HCT116 (cell line): Measurements from ENCODE around the gene EPHA6. TPM values are rescaled to one million over a fixed set of nuclear protein-coding genes. Genes with fewer than 3 reads are reported as not detected.

Experiments
- ATAC-seq: fragments of 200-7000 bp; cut with Tn5 transposase; 2 replicates; pipeline ENCODE4 v1.9.1; 2020; ENCODE audit warnings: mild to moderate bottlenecking, moderate library complexity
- BruUV-seq: library from RNA; stranded (reverse); fragments of 400-500 nt; replicated peaks from 2 replicates; lab custom pipeline; 2021; lab: Mats Ljungman, UMichigan
- CTCF ChIA-PET: fragments of 300-600 bp; sonication (Branson Sonifier 250); formaldehyde crosslinking; loops from one replicate; lab custom pipeline; 2021; ENCODE audit warnings: antibody characterized with exemption; lab: Charles Lee
- POLR2A ChIA-PET: fragments of 300-600, 350-600 bp; sonication (Branson Sonifier 250); formaldehyde crosslinking; loops from one replicate; lab custom pipeline; 2021; ENCODE audit warnings: antibody characterized with exemption; lab: Charles Lee
- RAD21 ChIA-PET, 2 experiments: fragments of 300-600 bp; sonication (Branson Sonifier 250); formaldehyde crosslinking; loops; one replicate each; lab custom pipeline; 2023; ENCODE audit warnings: low total read pairs in 2 of 2; ENCODE audit not compliant: uncharacterized antibody in 2 of 2, unreplicated experiment in 2 of 2, low non-redundant PET in 1 of 2; lab: Charles Lee
- DNase-seq: peaks from one replicate; pipeline ENCODE4 v3.0.0-alpha.2; 2010; ENCODE audit warnings: low read depth, low spot score
- H2AFZ ChIP-seq: fragments of 200-600 bp; shearing (Covaris generic), sonication (generic); 2 replicates; pipeline ENCODE4 v1.6.1; 2017; ENCODE audit warnings: low read depth, mixed run types, mixed read lengths, antibody characterized with exemption, low read length; ENCODE audit not compliant: poor library complexity, severe bottlenecking
- H3K27ac ChIP-seq: 2 replicates; pipeline ENCODE4 v1.5.1; 2012; ENCODE audit warnings: low read depth, low read length
- H3K27me3 ChIP-seq: fragments of 200-600 bp; sonication (generic); 2 replicates; pipeline ENCODE4 v1.6.1; 2016; ENCODE audit warnings: mixed run types, low read length, mixed read lengths; ENCODE audit not compliant: insufficient read depth
- H3K36me3 ChIP-seq, 2 experiments: fragments of 200-500 bp in 1 of 2; fragments of 200-600 bp in 1 of 2; sonication (Bioruptor generic) in 1 of 2; sonication (generic) in 1 of 2; 2 replicates each; pipeline versions ENCODE4 v1.5.1 to v1.6.1; 2014 to 2016; ENCODE audit warnings: low read length in 2 of 2, inconsistent platforms in 1 of 2, mixed read lengths in 1 of 2, mixed run types in 1 of 2; ENCODE audit not compliant: insufficient read depth in 2 of 2, control insufficient read depth in 1 of 2
- H3K4me1 ChIP-seq, 2 experiments: fragments of 200-600 bp in 1 of 2; sonication (generic) in 1 of 2; 2 replicates each; pipeline versions ENCODE4 v1.5.1 to v1.6.1; 2012 to 2017; ENCODE audit warnings: low read length in 2 of 2, inconsistent platforms in 1 of 2, mild to moderate bottlenecking in 1 of 2, mixed read lengths in 1 of 2, mixed run types in 1 of 2, moderate library complexity in 1 of 2; ENCODE audit not compliant: insufficient read depth in 2 of 2, control insufficient read depth in 1 of 2
- H3K4me2 ChIP-seq: fragments of 200-600 bp; sonication (generic); 2 replicates; pipeline ENCODE4 v1.6.1; 2017; ENCODE audit warnings: mixed run types, low read length, mixed read lengths
- H3K4me3 ChIP-seq, 2 experiments: fragments of 200-600 bp in 1 of 2; sonication (generic) in 1 of 2; replicated peaks in 1 of 2; 2 replicates each; pipeline ENCODE4 v1.5.1; 2011 to 2016; ENCODE audit warnings: low read length in 2 of 2, control low read depth in 1 of 2, low read depth in 1 of 2, mild to moderate bottlenecking in 1 of 2, mixed read lengths in 1 of 2, mixed run types in 1 of 2
- H3K79me2 ChIP-seq: fragments of 200-600 bp; sonication (generic); 2 replicates; pipeline ENCODE4 v1.6.1; 2017; ENCODE audit warnings: mild to moderate bottlenecking, mixed run types, low read length, moderate library complexity, mixed read lengths; ENCODE audit not compliant: insufficient read depth
- H3K9ac ChIP-seq: fragments of 200-600 bp; sonication (generic); 2 replicates; pipeline ENCODE4 v1.6.1; 2016; ENCODE audit warnings: low read length, mixed read lengths
- H3K9me2 ChIP-seq: fragments of 200-600 bp; sonication (generic), shearing (Covaris generic); 2 replicates; pipeline ENCODE4 v1.6.1; 2017; ENCODE audit warnings: mixed run types, mild to moderate bottlenecking, moderate library complexity; ENCODE audit not compliant: insufficient read depth
- H3K9me3 ChIP-seq, 2 experiments: fragments of 200-500 bp in 1 of 2; fragments of 200-600 bp in 1 of 2; sonication (Bioruptor generic) in 1 of 2; sonication (generic) in 1 of 2; 2 replicates each; pipeline ENCODE4 v1.6.1; 2014 to 2017; ENCODE audit warnings: low read length in 2 of 2, mixed read lengths in 2 of 2, inconsistent platforms in 1 of 2, low read depth in 1 of 2, mild to moderate bottlenecking in 1 of 2, mixed run types in 1 of 2, moderate library complexity in 1 of 2; ENCODE audit not compliant: control insufficient read depth in 1 of 2, insufficient read depth in 1 of 2
- H4K20me1 ChIP-seq: fragments of 200-600 bp; sonication (generic), shearing (Covaris generic); 2 replicates; pipeline ENCODE4 v1.6.1; 2017; ENCODE audit warnings: mixed run types, mild to moderate bottlenecking, moderate library complexity; ENCODE audit not compliant: insufficient read depth
- CBX3 ChIP-seq: IDR thresholded peaks from 2 replicates; pipeline ENCODE4 v1.6.1; 2012; ENCODE audit warnings: low read depth
- EGR1 ChIP-seq: IDR thresholded peaks from 2 replicates; pipeline ENCODE4 v1.6.1; 2012; ENCODE audit warnings: low read depth
- EZH2phosphoT487 ChIP-seq: fragments of 200-600 bp; IDR thresholded peaks from 2 replicates; pipeline ENCODE4 v1.6.1; 2018; ENCODE audit warnings: antibody characterized with exemption, borderline replicate concordance
- FOSL1 ChIP-seq: IDR thresholded peaks from 2 replicates; pipeline ENCODE4 v1.6.1; 2012; ENCODE audit warnings: low read depth
- POLR2AphosphoS5 ChIP-seq: IDR thresholded peaks from 2 replicates; pipeline ENCODE4 v1.6.1; 2011; ENCODE audit warnings: mild to moderate bottlenecking, low read depth, low read length, moderate library complexity
- RAD21 ChIP-seq: IDR thresholded peaks from 2 replicates; pipeline ENCODE4 v1.6.1; 2012; ENCODE audit warnings: low read depth, mild to moderate bottlenecking
- SIN3A ChIP-seq: IDR thresholded peaks from 2 replicates; pipeline ENCODE4 v1.6.1; 2012; ENCODE audit warnings: low read depth
- TCF7L2 ChIP-seq: IDR thresholded peaks from 2 replicates; pipeline ENCODE4 v1.7.0; 2011; ENCODE audit warnings: borderline replicate concordance, inconsistent platforms; ENCODE audit not compliant: insufficient read depth, insufficient read length; ENCODE audit errors: extremely low read depth
- ZFX ChIP-seq: fragments of 450-650 bp; IDR thresholded peaks from 2 replicates; pipeline ENCODE4 v1.6.1; 2017
- ZNF274 ChIP-seq: fragments of 200-500 bp; sonication (Bioruptor generic); IDR thresholded peaks from 2 replicates; pipeline ENCODE4 v1.6.1; 2014; ENCODE audit warnings: mild to moderate bottlenecking, low read depth, low read length, inconsistent platforms
- intact Hi-C: fragments of 100-400 bp; cut with micrococcal nuclease; formaldehyde crosslinking; loops from 2 replicates; pipeline ENCODE4 v1.10.0; 2022
- total RNA-seq: library from RNA; stranded (reverse); gene quantifications from one replicate; pipeline ENCODE4 v1.2.1, GENCODE V29; 2021; ENCODE audit not compliant: unreplicated experiment
- TF ChIP-seq, protein P1 (sequence below), 3 experiments: fragments of 200-600 bp in 1 of 3; sonication (generic) in 1 of 3; IDR thresholded peaks in 2 of 3; conservative IDR thresholded peaks in 1 of 3; 2 replicates each; pipeline ENCODE4 v1.5.1; 2012 to 2017; ENCODE audit warnings: low read depth in 2 of 3, low read length in 2 of 3, antibody characterized with exemption in 1 of 3, borderline replicate concordance in 1 of 3, control low read depth in 1 of 3, mild to moderate bottlenecking in 1 of 3, mixed read lengths in 1 of 3, mixed run types in 1 of 3, moderate library complexity in 1 of 3; ENCODE audit not compliant: insufficient read depth in 1 of 3
- TF ChIP-seq, protein P2 (sequence below): IDR thresholded peaks from 2 replicates; pipeline ENCODE4 v1.6.1; 2011; ENCODE audit warnings: mild to moderate bottlenecking, low read length, moderate library complexity; ENCODE audit not compliant: insufficient replicate concordance; ENCODE audit errors: extremely low read depth

EPHA6 gene
- total RNA-seq, 1 experiment from 2014 or later, result not detected

DNA sequence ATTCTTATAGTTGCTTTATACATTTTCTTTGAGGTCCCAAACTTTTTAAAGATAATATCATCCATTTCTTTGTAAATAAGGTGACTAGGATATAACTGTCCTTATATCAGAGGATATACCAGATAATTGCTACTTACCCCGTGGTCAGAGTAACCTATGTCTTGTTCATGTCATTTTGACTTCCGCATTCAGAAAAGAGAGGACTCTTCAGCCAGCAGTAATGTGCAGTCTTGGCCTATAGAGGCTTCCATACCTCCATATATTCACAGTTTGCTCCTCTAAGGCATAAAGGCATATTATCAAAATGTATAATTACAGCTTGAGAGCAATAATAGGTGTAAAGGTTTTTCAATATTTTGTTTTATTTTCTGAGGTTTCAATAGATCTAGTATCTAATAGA, 38.5 kb downstream of the EPHA6 start:
- no peaks in the 10 kb centered on the region for H3K9me2 ChIP-seq
- DNase-seq (no peak), ATAC-seq (no peak)
- ChIA-PET POLR2A (no interaction called here), RAD21 (no interaction called here), CTCF (no interaction called here)
- no peak overlapping the region for H2AFZ ChIP-seq
- TF ChIP-seq EGR1 (no peak), POLR2AphosphoS5 (no peak), EZH2phosphoT487 (no peak), ZNF274 (no peak), SIN3A (no peak), RAD21 (no peak), CBX3 (no peak), ZFX (no peak), FOSL1 (no peak)
- TF ChIP-seq, protein P1, sequence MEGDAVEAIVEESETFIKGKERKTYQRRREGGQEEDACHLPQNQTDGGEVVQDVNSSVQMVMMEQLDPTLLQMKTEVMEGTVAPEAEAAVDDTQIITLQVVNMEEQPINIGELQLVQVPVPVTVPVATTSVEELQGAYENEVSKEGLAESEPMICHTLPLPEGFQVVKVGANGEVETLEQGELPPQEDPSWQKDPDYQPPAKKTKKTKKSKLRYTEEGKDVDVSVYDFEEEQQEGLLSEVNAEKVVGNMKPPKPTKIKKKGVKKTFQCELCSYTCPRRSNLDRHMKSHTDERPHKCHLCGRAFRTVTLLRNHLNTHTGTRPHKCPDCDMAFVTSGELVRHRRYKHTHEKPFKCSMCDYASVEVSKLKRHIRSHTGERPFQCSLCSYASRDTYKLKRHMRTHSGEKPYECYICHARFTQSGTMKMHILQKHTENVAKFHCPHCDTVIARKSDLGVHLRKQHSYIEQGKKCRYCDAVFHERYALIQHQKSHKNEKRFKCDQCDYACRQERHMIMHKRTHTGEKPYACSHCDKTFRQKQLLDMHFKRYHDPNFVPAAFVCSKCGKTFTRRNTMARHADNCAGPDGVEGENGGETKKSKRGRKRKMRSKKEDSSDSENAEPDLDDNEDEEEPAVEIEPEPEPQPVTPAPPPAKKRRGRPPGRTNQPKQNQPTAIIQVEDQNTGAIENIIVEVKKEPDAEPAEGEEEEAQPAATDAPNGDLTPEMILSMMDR (IDR thresholded peaks at IDR 0.05 in 2 of 3, conservative IDR thresholded peaks at IDR 0.05 in 1 of 3; ENCODE audit: borderline replicate concordance in 1 of 3, insufficient read depth in 1 of 3, low read depth in 2 of 3, low read length in 2 of 3), result no peak
- no peaks in the 10 kb centered on the region for H3K4me1 ChIP-seq
- no peaks in the 10 kb centered on the region for H4K20me1 ChIP-seq
- intact Hi-C loops, result no loop called here
- BruUV-seq, result no TSS peak
- H3K79me2 ChIP-seq, result no peaks in the 10 kb centered on the region
- H3K4me3 ChIP-seq, result no peak overlapping the region
- H3K27me3 ChIP-seq, result no peaks in the 10 kb centered on the region
- H3K27ac ChIP-seq, result no peak overlapping the region
- no peaks in the 10 kb centered on the region for H3K36me3 ChIP-seq
- peaks cover 7 to 9% of the 10 kb centered on the region in 2 experiments; a peak in 2 of 4 replicates for H3K9me3 ChIP-seq
- H3K9ac ChIP-seq, result no peak overlapping the region
- H3K4me2 ChIP-seq, result no peak overlapping the region

DNA sequence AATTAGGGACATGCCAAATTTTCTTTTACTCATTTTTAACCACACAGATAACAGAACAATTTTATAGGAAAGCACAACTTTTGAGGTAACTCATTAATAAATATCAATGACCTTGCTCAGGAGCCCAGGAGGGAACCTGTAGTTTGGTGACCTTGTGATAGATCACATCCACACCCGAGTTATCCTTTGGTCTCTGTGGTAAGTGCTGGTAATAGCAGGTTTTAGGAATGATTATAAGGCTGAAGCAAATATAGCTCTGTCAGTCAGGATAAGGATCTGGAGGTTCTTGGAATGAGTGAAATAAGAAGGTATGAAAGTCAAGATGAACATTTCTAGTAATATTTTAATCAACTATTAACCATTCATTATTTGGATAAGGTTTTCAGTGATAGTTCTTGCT, 46.5 kb downstream of the EPHA6 start:
- Histone ChIP-seq H2AFZ (no peak overlapping the region), H4K20me1 (no peaks in the 10 kb centered on the region), H3K9ac (no peak overlapping the region), H3K9me2 (no peaks in the 10 kb centered on the region), H3K4me1 (no peaks in the 10 kb centered on the region), H3K36me3 (no peaks in the 10 kb centered on the region), H3K4me3 (no peak overlapping the region), H3K27ac (no peak overlapping the region), H3K4me2 (no peak overlapping the region), H3K79me2 (no peaks in the 10 kb centered on the region), H3K9me3 (peaks cover 0 to 5% of the 10 kb centered on the region in 2 experiments; a peak in 2 of 4 replicates), H3K27me3 (no peaks in the 10 kb centered on the region)
- intact Hi-C loops, result loop anchor here (5.0 kb wide), 3 partner anchors 796 to 1161 kb away; no protein-coding TSS in a partner anchor
- ChIA-PET CTCF (no interaction called here), RAD21 (no interaction called here), POLR2A (no interaction called here)
- ATAC-seq (no peak), DNase-seq (no peak)
- no TSS peak for BruUV-seq
- TF ChIP-seq EZH2phosphoT487 (no peak), TCF7L2 (no peak), EGR1 (no peak), POLR2AphosphoS5 (no peak), ZNF274 (no peak)
- TF ChIP-seq, protein P1 (IDR thresholded peaks at IDR 0.05 in 2 of 3, conservative IDR thresholded peaks at IDR 0.05 in 1 of 3; ENCODE audit: borderline replicate concordance in 1 of 3, insufficient read depth in 1 of 3, low read depth in 2 of 3, low read length in 2 of 3), result no peak
- TF ChIP-seq, protein P2, sequence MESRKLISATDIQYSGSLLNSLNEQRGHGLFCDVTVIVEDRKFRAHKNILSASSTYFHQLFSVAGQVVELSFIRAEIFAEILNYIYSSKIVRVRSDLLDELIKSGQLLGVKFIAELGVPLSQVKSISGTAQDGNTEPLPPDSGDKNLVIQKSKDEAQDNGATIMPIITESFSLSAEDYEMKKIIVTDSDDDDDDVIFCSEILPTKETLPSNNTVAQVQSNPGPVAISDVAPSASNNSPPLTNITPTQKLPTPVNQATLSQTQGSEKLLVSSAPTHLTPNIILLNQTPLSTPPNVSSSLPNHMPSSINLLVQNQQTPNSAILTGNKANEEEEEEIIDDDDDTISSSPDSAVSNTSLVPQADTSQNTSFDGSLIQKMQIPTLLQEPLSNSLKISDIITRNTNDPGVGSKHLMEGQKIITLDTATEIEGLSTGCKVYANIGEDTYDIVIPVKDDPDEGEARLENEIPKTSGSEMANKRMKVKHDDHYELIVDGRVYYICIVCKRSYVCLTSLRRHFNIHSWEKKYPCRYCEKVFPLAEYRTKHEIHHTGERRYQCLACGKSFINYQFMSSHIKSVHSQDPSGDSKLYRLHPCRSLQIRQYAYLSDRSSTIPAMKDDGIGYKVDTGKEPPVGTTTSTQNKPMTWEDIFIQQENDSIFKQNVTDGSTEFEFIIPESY, result no peak
